Vagina (tissue), 2 donors: ENCODE data around the gene COL24A1.

Experiments used
- CTCF ChIP-seq, 3 experiments: fragments of 450-650 bp in 2 of 3; fragments of 200-600 bp in 1 of 3; sonication (generic) in 1 of 3; IDR thresholded peaks; one replicate each; pipeline ENCODE4 v1.5.1; 2017 to 2019; ENCODE audit warnings: antibody characterized with exemption in 3 of 3, mild to moderate bottlenecking in 2 of 3, moderate library complexity in 2 of 3
- POLR2A ChIP-seq, 2 donors: fragments of 450-650 bp; IDR thresholded peaks; one replicate each; pipeline ENCODE4 v1.6.1; 2017; ENCODE audit warnings: antibody characterized with exemption in 2 of 2, mild to moderate bottlenecking in 2 of 2, moderate library complexity in 2 of 2
- POLR2AphosphoS5 ChIP-seq, 2 donors: sonication (generic); formaldehyde crosslinking; IDR thresholded peaks; one replicate each; pipeline ENCODE4 v1.9.0; 2017; ENCODE audit warnings: antibody characterized with exemption in 2 of 2, mild to moderate bottlenecking in 2 of 2, low read depth in 1 of 2; ENCODE audit not compliant: insufficient read depth in 1 of 2

GRCh38 chr1:85705940-85706339 is 450.6 kb downstream of the COL24A1 start:
- no peak for TF ChIP-seq CTCF (IDR thresholded peaks at IDR 0.05)
- TF ChIP-seq POLR2A (IDR thresholded peaks at IDR 0.05): no peak
- TF ChIP-seq POLR2AphosphoS5 (IDR thresholded peaks at IDR 0.05; ENCODE audit: insufficient read depth in 1 of 2, low read depth in 1 of 2): no peak
